Measurements from ENCODE around the gene OLIG1. TPM values are rescaled to one million over a fixed set of nuclear protein-coding genes. Genes with fewer than 3 reads are reported as not detected.

The OLIG1 gene
- total and polyA plus RNA-seq, 2 of the 13 experiments (the other 11 are each of a cell fraction or from before 2014, with no cell fraction given) = not detected

DNA sequence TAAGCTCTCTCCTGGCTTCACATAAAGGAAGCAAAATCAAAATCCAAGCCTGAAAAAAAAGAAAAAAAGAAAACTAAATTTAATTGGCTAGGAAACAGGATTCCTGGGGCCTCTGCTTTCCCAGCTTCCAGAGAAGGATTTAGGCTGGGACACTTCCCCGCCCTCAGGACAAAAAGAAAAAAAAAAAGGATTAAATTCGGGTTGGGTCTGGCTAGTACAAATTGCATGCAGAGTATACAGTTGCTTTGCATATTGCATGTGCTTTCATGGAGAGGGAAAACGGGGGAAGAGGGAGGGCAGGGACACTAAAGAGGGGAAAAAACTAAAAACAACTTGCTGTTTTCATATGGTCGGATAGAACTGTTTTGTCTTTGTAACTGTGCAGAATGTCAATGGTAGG is 42.7 kb downstream of the OLIG1 start:
- Histone ChIP-seq H4K20me1 (ENCODE audit: insufficient read depth, low read length) (no peaks in the 10 kb centered on the region), H3K79me2 (ENCODE audit: insufficient read depth, low read length) (no peaks in the 10 kb centered on the region), H3K4me1 (ENCODE audit: insufficient read depth, low read length) (no peaks in the 10 kb centered on the region), H3K27ac (ENCODE audit: extremely low read length, insufficient read depth, low read length) (no peak overlapping the region), H3K9me3 (ENCODE audit: low read length) (no peaks in the 10 kb centered on the region), H3K9ac (ENCODE audit: insufficient read depth, low read depth, low read length) (no peak overlapping the region), H2AFZ (ENCODE audit: low read length) (no peak overlapping the region), H3K4me3 (replicated peaks in 1 of 3; ENCODE audit: insufficient read depth in 1 of 3, low read depth in 2 of 3, low read length in 3 of 3) (no peak overlapping the region), H3K4me2 (ENCODE audit: low read depth, low read length) (no peak overlapping the region), H3K36me3 (replicated peaks in 1 of 2; ENCODE audit: control insufficient read depth in 1 of 2, insufficient read depth in 2 of 2, low read length in 2 of 2) (no peaks in the 10 kb centered on the region), H3K27me3 (ENCODE audit: control insufficient read depth in 1 of 2, insufficient read depth in 2 of 2, low read length in 2 of 2) (peaks cover 4 to 84% of the 10 kb centered on the region in 2 experiments; a peak in 4 of 5 replicates)
- WGBS (ENCODE audit: low lambda C conversion rate) = 14% methylated on average over 4 of the region's 4 CpGs
- BruUV-seq (replicated peaks) = no TSS peak
- ChIA-PET POLR2A (interaction anchor here (0.6 kb wide), 1 partner anchor 341 kb away, joined by 4 read pairs; the partner anchor contains the start of gene PAXBP1), CTCF (ENCODE audit: low intra/inter-chr PET ratio, low total read pairs) (no interaction called here)
- ATAC-seq (no peak), DNase-seq (ENCODE audit: low spot score) (no peak), FAIRE-seq (no peak)
- in situ Hi-C loops (cut with HindIII; ENCODE audit: extremely low pct_ligation_motif_present, low pct_unique_long_range_greater_than_20kb) (no loop called here), intact Hi-C loops (cut with micrococcal nuclease; ENCODE audit: unreplicated experiment) (no loop called here)
- no peak for TF ChIP-seq ERF (CRISPR knock-in tag; IDR thresholded peaks at IDR 0.05)
- TF ChIP-seq, protein P1, sequence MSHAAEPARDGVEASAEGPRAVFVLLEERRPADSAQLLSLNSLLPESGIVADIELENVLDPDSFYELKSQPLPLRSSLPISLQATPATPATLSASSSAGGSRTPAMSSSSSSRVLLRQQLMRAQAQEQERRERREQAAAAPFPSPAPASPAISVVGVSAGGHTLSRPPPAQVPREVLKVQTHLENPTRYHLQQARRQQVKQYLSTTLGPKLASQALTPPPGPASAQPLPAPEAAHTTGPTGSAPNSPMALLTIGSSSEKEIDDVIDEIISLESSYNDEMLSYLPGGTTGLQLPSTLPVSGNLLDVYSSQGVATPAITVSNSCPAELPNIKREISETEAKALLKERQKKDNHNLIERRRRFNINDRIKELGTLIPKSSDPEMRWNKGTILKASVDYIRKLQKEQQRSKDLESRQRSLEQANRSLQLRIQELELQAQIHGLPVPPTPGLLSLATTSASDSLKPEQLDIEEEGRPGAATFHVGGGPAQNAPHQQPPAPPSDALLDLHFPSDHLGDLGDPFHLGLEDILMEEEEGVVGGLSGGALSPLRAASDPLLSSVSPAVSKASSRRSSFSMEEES (CRISPR knock-in tag; IDR thresholded peaks at IDR 0.05) = no peak
- no peak for TF ChIP-seq ZNF329 (CRISPR knock-in tag; IDR thresholded peaks at IDR 0.05; ENCODE audit: low read depth)
- TF ChIP-seq MAFG (CRISPR knock-in tag; IDR thresholded peaks at IDR 0.05) = no peak
- no peak for TF ChIP-seq ZNF549 (CRISPR knock-in tag; IDR thresholded peaks at IDR 0.05)
- TF ChIP-seq ZNF484 (CRISPR knock-in tag; IDR thresholded peaks at IDR 0.05; ENCODE audit: borderline replicate concordance, low read depth) = no peak
- TF ChIP-seq, protein P2, sequence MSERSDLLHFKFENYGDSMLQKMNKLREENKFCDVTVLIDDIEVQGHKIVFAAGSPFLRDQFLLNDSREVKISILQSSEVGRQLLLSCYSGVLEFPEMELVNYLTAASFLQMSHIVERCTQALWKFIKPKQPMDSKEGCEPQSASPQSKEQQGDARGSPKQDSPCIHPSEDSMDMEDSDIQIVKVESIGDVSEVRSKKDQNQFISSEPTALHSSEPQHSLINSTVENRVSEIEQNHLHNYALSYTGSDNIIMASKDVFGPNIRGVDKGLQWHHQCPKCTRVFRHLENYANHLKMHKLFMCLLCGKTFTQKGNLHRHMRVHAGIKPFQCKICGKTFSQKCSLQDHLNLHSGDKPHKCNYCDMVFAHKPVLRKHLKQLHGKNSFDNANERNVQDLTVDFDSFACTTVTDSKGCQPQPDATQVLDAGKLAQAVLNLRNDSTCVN (CRISPR knock-in tag; IDR thresholded peaks at IDR 0.05; ENCODE audit: borderline replicate concordance) = no peak
- no peak for TF ChIP-seq ATF5 (CRISPR knock-in tag; IDR thresholded peaks at IDR 0.05; ENCODE audit: low read depth)
- no peak for TF ChIP-seq ZBTB40 (IDR thresholded peaks at IDR 0.05)
- TF ChIP-seq ZBTB40 (CRISPR knock-in tag; IDR thresholded peaks at IDR 0.05) = no peak
- TF ChIP-seq SPEN (CRISPR knock-in tag; IDR thresholded peaks at IDR 0.05; ENCODE audit: low read depth) = no peak
- no peak for TF ChIP-seq KDM5B (CRISPR knock-in tag; IDR thresholded peaks at IDR 0.05; ENCODE audit: borderline replicate concordance)
- TF ChIP-seq SMC3 (IDR thresholded peaks at IDR 0.05; ENCODE audit: low read length) = no peak

Measured in HepG2 (cell line).